Measurements from ENCODE around the gene MKS1. TPM values are rescaled to one million over a fixed set of nuclear protein-coding genes. Genes with fewer than 3 reads are reported as not detected.

The MKS1 gene
- total RNA-seq, 1 experiment from 2014 or later, result 24.8 TPM

DNA sequence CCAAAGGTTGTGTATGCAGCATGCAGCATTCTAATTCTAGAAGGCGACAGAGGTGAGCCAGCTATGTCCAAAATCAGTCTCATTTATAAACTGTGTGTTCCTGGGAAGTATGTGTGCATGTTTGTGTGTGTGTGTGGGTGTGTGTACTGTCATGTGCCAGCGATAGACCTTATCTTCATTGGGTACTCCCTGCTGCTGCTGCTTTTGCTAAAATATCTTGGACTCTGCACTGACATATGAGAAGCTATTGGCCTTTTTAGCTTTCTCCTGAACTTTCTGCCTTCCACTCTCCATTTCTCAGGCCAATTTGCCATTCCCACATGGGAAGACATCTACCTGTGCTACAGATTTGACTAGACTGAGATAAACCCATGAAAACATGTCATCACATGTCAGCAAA, 17.3 kb upstream of the MKS1 start:
- peaks cover 5 to 6% of the 10 kb centered on the region in 2 experiments; a peak in 3 of 4 replicates for H3K4me1 Mint-ChIP-seq
- H3K18ac ChIP-seq (ENCODE audit: insufficient read length, low read depth, low read length), result no peak overlapping the region
- no peak overlapping the region for H4K91ac ChIP-seq (ENCODE audit: insufficient read length, low read depth, low read length)
- H3K4me2 ChIP-seq (ENCODE audit: insufficient read depth, insufficient read length, low read length), result no peak overlapping the region
- no peak overlapping the region for H2BK12ac ChIP-seq (ENCODE audit: insufficient read length, low read depth, low read length)
- H2BK120ac ChIP-seq (ENCODE audit: low read depth, low read length, poor library complexity, severe bottlenecking), result no peak overlapping the region
- H2AFZ ChIP-seq (ENCODE audit: low read length), result no peak overlapping the region
- no CpG with 5 or more reads among the region's 2 CpGs for WGBS (ENCODE audit: extremely low coverage, insufficient read length, low lambda C conversion rate)
- H3T11ph ChIP-seq (ENCODE audit: low read length), result no peak overlapping the region
- H4K20me1 ChIP-seq (ENCODE audit: control insufficient read depth, insufficient read depth, insufficient read length), result no peaks in the 10 kb centered on the region
- no peak overlapping the region for H4K8ac ChIP-seq (replicated peaks; ENCODE audit: insufficient read length, low read depth, low read length)
- H3K23ac ChIP-seq (ENCODE audit: insufficient read length, low read depth, low read length), result no peak overlapping the region
- no peak overlapping the region for H3K56ac ChIP-seq (ENCODE audit: insufficient read length, low read depth, low read length)
- no peak overlapping the region for H3K14ac ChIP-seq (ENCODE audit: insufficient read depth, low read length)
- H3K23me2 ChIP-seq (ENCODE audit: insufficient read length, low read depth, low read length, poor library complexity, severe bottlenecking), result no peaks in the 10 kb centered on the region
- no peak overlapping the region for H3K27ac ChIP-seq (ENCODE audit: insufficient read length, low read depth, low read length)
- H3K9me3 Mint-ChIP-seq, result no peaks in the 10 kb centered on the region
- H3K27me3 ChIP-seq (ENCODE audit: insufficient read depth, low read length), result 0 out of 2 replicates have a peak, but pooled peaks cover 2% of the 10 kb centered on the region
- H2AK5ac ChIP-seq (ENCODE audit: insufficient read length, low read length), result no peak overlapping the region
- peaks cover 77% of the 10 kb centered on the region for H3K27me3 Mint-ChIP-seq (ENCODE audit: low read depth)
- no peak overlapping the region for H3K9ac ChIP-seq (ENCODE audit: extremely low read depth, insufficient read length, low read length)
- TF ChIP-seq, protein P1, sequence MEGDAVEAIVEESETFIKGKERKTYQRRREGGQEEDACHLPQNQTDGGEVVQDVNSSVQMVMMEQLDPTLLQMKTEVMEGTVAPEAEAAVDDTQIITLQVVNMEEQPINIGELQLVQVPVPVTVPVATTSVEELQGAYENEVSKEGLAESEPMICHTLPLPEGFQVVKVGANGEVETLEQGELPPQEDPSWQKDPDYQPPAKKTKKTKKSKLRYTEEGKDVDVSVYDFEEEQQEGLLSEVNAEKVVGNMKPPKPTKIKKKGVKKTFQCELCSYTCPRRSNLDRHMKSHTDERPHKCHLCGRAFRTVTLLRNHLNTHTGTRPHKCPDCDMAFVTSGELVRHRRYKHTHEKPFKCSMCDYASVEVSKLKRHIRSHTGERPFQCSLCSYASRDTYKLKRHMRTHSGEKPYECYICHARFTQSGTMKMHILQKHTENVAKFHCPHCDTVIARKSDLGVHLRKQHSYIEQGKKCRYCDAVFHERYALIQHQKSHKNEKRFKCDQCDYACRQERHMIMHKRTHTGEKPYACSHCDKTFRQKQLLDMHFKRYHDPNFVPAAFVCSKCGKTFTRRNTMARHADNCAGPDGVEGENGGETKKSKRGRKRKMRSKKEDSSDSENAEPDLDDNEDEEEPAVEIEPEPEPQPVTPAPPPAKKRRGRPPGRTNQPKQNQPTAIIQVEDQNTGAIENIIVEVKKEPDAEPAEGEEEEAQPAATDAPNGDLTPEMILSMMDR (conservative IDR thresholded peaks at IDR 0.05), result no peak
- H3K27ac Mint-ChIP-seq, result no peak overlapping the region
- H2BK20ac ChIP-seq (ENCODE audit: low read depth, low read length, poor library complexity, severe bottlenecking), result no peak overlapping the region
- no peaks in the 10 kb centered on the region for H3K9me3 ChIP-seq (ENCODE audit: control insufficient read depth, low read depth, low read length)
- no peaks in the 10 kb centered on the region for H3K4me1 ChIP-seq (ENCODE audit: insufficient read depth, low read length)
- H4K5ac ChIP-seq (ENCODE audit: insufficient read length, low read depth, low read length), result no peak overlapping the region
- no peaks in the 10 kb centered on the region for H3K79me1 ChIP-seq (ENCODE audit: insufficient read depth, low read depth, low read length, poor library complexity, severe bottlenecking)
- no peak overlapping the region for H2BK15ac ChIP-seq (ENCODE audit: low read depth, low read length)
- no peak overlapping the region for H3K4ac ChIP-seq (ENCODE audit: low read depth, low read length)
- no peaks in the 10 kb centered on the region for H3K36me3 Mint-ChIP-seq (ENCODE audit: insufficient read depth in 1 of 3, low read depth in 3 of 3)
- no peak overlapping the region for H2BK5ac ChIP-seq (ENCODE audit: insufficient read length, low read length)
- no peaks in the 10 kb centered on the region for H3K79me2 ChIP-seq (ENCODE audit: insufficient read depth, low read length)
- DNase-seq, result no peak
- no peak overlapping the region for H3K4me3 Mint-ChIP-seq
